CD4-positive, alpha-beta T cell (primary cell): ENCODE results near the gene LSR. TPM values are rescaled to one million over a fixed set of nuclear protein-coding genes. Genes with fewer than 3 reads are reported as not detected.

Experiments used
- ATAC-seq: fragments of 200-7000 bp; cut with Tn5 transposase; one replicate; pipeline ENCODE4 v1.10.0; 2022; ENCODE audit warnings: mild to moderate bottlenecking; ENCODE audit not compliant: poor library complexity
- CTCF ChIA-PET: fragments of 350-600 bp; sonication (Branson Sonifier 250); formaldehyde crosslinking; loops from one replicate; lab custom pipeline; 2021; ENCODE audit warnings: antibody characterized with exemption, inconsistent platforms; lab: Charles Lee
- POLR2A ChIA-PET: fragments of 350-600 bp; sonication (Branson Sonifier 250); formaldehyde crosslinking; loops from one replicate; lab custom pipeline; 2021; ENCODE audit warnings: antibody characterized with exemption, inconsistent platforms; lab: Charles Lee
- DNase-seq, 14 experiments: peaks; one replicate each; pipeline ENCODE4 v3.0.0-alpha.2; 2013 to 2020; ENCODE audit warnings: mixed read lengths in 2 of 14
- H3K27ac ChIP-seq, 2 donors: one replicate each; pipeline versions ENCODE4 v1.5.1 to v1.7.0; 2013; ENCODE audit warnings: low read length in 2 of 2, low read depth in 1 of 2, mild to moderate bottlenecking in 1 of 2
- H3K27me3 ChIP-seq, 2 experiments: 1 replicate in 1 of 2; 2 replicates in 1 of 2; pipeline versions ENCODE4 v1.6.1 to v1.7.0; 2013; ENCODE audit warnings: low read length in 2 of 2, control low read depth in 1 of 2, mild to moderate bottlenecking in 1 of 2, moderate library complexity in 1 of 2; ENCODE audit not compliant: insufficient read depth in 2 of 2, control insufficient read depth in 1 of 2
- H3K36me3 ChIP-seq: one replicate; pipeline ENCODE4 v1.6.1; 2013; ENCODE audit warnings: low read length, control low read depth; ENCODE audit not compliant: insufficient read depth
- H3K4me1 ChIP-seq: one replicate; pipeline ENCODE4 v1.6.1; 2013; ENCODE audit warnings: low read length, control low read depth; ENCODE audit not compliant: insufficient read depth
- H3K4me3 ChIP-seq: one replicate; pipeline ENCODE4 v1.5.1; 2013; ENCODE audit warnings: mild to moderate bottlenecking, low read length, moderate library complexity
- H3K9me3 ChIP-seq, 2 experiments: 1 replicate in 1 of 2; 2 replicates in 1 of 2; pipeline versions ENCODE4 v1.6.1 to v1.7.0; 2013; ENCODE audit warnings: low read length in 2 of 2, mild to moderate bottlenecking in 2 of 2, control low read depth in 1 of 2, moderate library complexity in 1 of 2; ENCODE audit not compliant: control insufficient read depth in 1 of 2, insufficient read depth in 1 of 2
- H3K27ac Mint-ChIP-seq: one replicate; pipeline ENCODE4 v1.8.0; 2020; ENCODE audit warnings: mixed read lengths
- H3K27me3 Mint-ChIP-seq: one replicate; pipeline ENCODE4 v1.8.0; 2021; ENCODE audit warnings: mixed read lengths
- H3K36me3 Mint-ChIP-seq: one replicate; pipeline ENCODE4 v1.8.0; 2021; ENCODE audit warnings: low read depth, mixed read lengths
- H3K4me1 Mint-ChIP-seq: one replicate; pipeline ENCODE4 v1.8.0; 2021; ENCODE audit warnings: low read depth, mixed read lengths
- H3K4me3 Mint-ChIP-seq: one replicate; pipeline ENCODE4 v1.8.0; 2020; ENCODE audit warnings: mild to moderate bottlenecking, mixed read lengths
- H3K9me3 Mint-ChIP-seq: one replicate; pipeline ENCODE4 v1.8.0; 2020; ENCODE audit warnings: mixed read lengths
- CTCF ChIP-seq: fragments of 200-600 bp; IDR thresholded peaks from one replicate; pipeline ENCODE4 v1.8.0; 2022; ENCODE audit warnings: antibody characterized with exemption, mild to moderate bottlenecking
- intact Hi-C, 2 experiments: fragments of 100-400 bp; cut with DNase I in 1 of 2; cut with micrococcal nuclease in 1 of 2; formaldehyde crosslinking; loops; one replicate each; pipeline versions ENCODE4 v1.15.1 to v1.9.0; 2023 to 2025; cut with DNase I, micrococcal nuclease
- total RNA-seq, 174 experiments: library from RNA in 2 of 174; stranded (reverse) in 2 of 174; gene quantifications; one replicate each; pipeline ENCODE4 v1.2.3 and lab custom pipeline; 2021 to 2026

LSR gene
- total RNA-seq, 2 experiments from 2014 or later: 45.0 to 47.9 TPM

GRCh38 chr19:35272122-35272719 is 23.4 kb downstream of the LSR start:
- POLR2A ChIA-PET: interaction anchor here (0.9 kb wide), 1 partner anchor 431 kb away, joined by 3 read pairs; no protein-coding TSS in a partner anchor
- CTCF ChIA-PET: no interaction called here
- H3K4me3 Mint-ChIP-seq: peak overlapping the region; percentile 70

GRCh38 chr19:35272954-35273649 is 24.3 kb downstream of the LSR start:
- TF ChIP-seq CTCF: no peak
- no peak overlapping the region for H3K4me3 ChIP-seq
- no peaks in the 10 kb centered on the region for H3K9me3 ChIP-seq
- DNase-seq (peak in 1 of 14 experiments; percentile 16), ATAC-seq (no peak)
- H3K27me3 Mint-ChIP-seq: no peaks in the 10 kb centered on the region
- peaks cover 21% of the 10 kb centered on the region for H3K4me1 Mint-ChIP-seq
- H3K27ac Mint-ChIP-seq: peak overlapping the region; percentile 82
- peak overlapping the region; percentile 50 for H3K4me3 Mint-ChIP-seq
- no peaks in the 10 kb centered on the region for H3K27me3 ChIP-seq
- H3K36me3 Mint-ChIP-seq: peaks cover 79% of the 10 kb centered on the region
- CTCF ChIA-PET: no interaction called here
- H3K27ac ChIP-seq: no peak overlapping the region
- intact Hi-C loops: loop anchor here in 1 of 2 experiments (5.0 kb wide), 1 partner anchor 224 kb away; no protein-coding TSS in a partner anchor
- H3K36me3 ChIP-seq: peaks cover 74% of the 10 kb centered on the region
- POLR2A ChIA-PET: interaction anchor here (0.9 to 1.5 kb wide), 2 partner anchors 23 to 430 kb away, joined by 3 to 5 read pairs; no protein-coding TSS in a partner anchor
- peaks cover 24% of the 10 kb centered on the region for H3K4me1 ChIP-seq
- H3K9me3 Mint-ChIP-seq: no peaks in the 10 kb centered on the region

More at GRCh38 chr19:35272122-35272719, 23.4 kb downstream of the LSR start:
- H3K4me3 ChIP-seq: no peak overlapping the region
- DNase-seq: peak in 2 of 14 experiments; percentile 48 to 49
- ATAC-seq: no peak
- Mint-ChIP-seq H3K4me1 (peaks cover 21% of the 10 kb centered on the region), H3K9me3 (no peaks in the 10 kb centered on the region), H3K36me3 (peaks cover 77% of the 10 kb centered on the region), H3K27ac (peak overlapping the region; percentile 82), H3K27me3 (no peaks in the 10 kb centered on the region)
- peaks cover 29% of the 10 kb centered on the region for H3K4me1 ChIP-seq
- no peak for TF ChIP-seq CTCF
- H3K27me3 ChIP-seq: no peaks in the 10 kb centered on the region
- peaks cover 65% of the 10 kb centered on the region for H3K36me3 ChIP-seq
- no peak overlapping the region for H3K27ac ChIP-seq
- H3K9me3 ChIP-seq: no peaks in the 10 kb centered on the region
- intact Hi-C loops: loop anchor here in 1 of 2 experiments (5.0 kb wide), 1 partner anchor 225 kb away; no protein-coding TSS in a partner anchor

GRCh38 chr19:35273686-35274259 is 25.0 kb downstream of the LSR start:
- no peak for TF ChIP-seq CTCF
- H3K4me1 ChIP-seq: peaks cover 24% of the 10 kb centered on the region
- ATAC-seq (no peak), DNase-seq (peak in 1 of 14 experiments; percentile 18)
- H3K27ac ChIP-seq: no peak overlapping the region
- Mint-ChIP-seq H3K9me3 (no peaks in the 10 kb centered on the region), H3K27me3 (no peaks in the 10 kb centered on the region), H3K36me3 (peaks cover 84% of the 10 kb centered on the region), H3K4me3 (peak overlapping the region; percentile 50), H3K4me1 (peaks cover 21% of the 10 kb centered on the region), H3K27ac (peak overlapping the region; percentile 82)
- CTCF ChIA-PET: no interaction called here
- H3K9me3 ChIP-seq: no peaks in the 10 kb centered on the region
- peaks cover 80% of the 10 kb centered on the region for H3K36me3 ChIP-seq
- no peaks in the 10 kb centered on the region for H3K27me3 ChIP-seq
- POLR2A ChIA-PET: interaction anchor here (1.1 to 1.5 kb wide), 3 partner anchors 16 to 56 kb away, joined by 3 to 5 read pairs (median 3); no protein-coding TSS in a partner anchor
- intact Hi-C loops: loop anchor here in 1 of 2 experiments (5.0 kb wide), 1 partner anchor 224 kb away; no protein-coding TSS in a partner anchor
- H3K4me3 ChIP-seq: no peak overlapping the region
